Stimulated activated CD8-positive, alpha-beta memory T cell treated with anti-CD3 and anti-CD28 coated beads, Interleukin-12 subunit alpha, Interleukin-12 subunit beta, amount 100 ng/mL, for 1 hour (primary cell): ENCODE data around the gene SULT2A1.
"Not testable (repeated sequence)": the region's sequence is repeated elsewhere in the genome, so short reads cannot be mapped to it uniquely, and the experiment has no call there.

Experiments used
- DNase-seq: peaks from one replicate; pipeline ENCODE4 v3.0.0-alpha.2; 2020; ENCODE audit warnings: low read depth

SULT2A1 gene

DNA sequence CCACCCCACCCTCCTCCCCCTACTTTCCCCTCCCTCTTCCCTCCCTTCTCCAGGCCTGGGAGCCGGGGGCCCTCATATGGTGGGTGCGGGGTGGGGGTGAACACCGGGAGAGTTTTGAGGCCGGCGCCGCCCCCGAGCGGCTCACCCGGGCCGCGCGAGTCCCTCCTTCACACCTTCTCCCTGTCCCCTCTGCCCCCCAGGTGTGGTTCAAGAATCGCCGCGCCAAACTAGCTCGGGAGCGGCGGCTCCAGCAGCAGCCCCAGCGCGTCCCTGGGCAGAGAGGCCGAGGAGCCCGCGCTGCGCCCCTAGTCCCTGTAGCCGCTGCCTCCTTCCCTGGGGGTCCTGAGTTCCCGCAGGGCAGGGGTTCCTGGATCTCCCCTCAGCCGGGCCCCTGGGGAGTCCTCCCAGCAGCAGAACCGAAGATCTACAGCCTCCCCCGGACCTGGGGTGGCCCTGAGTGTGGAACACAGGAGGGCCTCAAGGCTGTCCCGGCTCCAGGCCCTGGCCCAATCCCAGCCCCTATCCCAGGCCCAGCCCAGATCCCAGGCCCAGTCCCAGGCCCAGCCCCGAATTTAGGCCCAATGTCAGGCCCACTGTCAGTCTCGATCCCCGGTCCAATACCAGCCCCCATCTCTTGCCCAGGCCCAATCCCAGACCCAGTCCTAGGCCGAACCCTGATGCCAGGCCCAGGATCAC lies 25.4 kb downstream of the SULT2A1 start:
- no peak for DNase-seq

DNA sequence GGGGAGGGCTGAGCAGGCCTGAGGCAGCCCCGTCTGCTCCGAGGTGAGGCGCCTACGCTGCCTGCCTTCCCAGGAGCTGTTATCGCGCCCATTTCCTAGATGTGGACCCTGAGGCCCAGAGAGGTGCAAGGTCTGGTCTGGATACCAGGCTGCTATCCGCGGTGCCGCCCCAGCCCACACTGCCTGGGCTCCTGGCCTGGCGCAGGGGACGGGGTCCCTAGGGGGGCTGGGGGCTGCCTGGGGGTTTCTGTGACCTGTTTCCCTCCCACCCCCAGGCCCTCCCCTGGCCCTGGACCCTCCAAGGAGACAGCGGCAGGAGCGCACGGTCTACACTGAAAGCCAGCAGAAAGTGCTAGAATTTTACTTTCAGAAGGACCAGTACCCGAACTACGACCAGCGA lies 26.3 kb downstream of the SULT2A1 start:
- not testable (repeated sequence) for DNase-seq

DNA sequence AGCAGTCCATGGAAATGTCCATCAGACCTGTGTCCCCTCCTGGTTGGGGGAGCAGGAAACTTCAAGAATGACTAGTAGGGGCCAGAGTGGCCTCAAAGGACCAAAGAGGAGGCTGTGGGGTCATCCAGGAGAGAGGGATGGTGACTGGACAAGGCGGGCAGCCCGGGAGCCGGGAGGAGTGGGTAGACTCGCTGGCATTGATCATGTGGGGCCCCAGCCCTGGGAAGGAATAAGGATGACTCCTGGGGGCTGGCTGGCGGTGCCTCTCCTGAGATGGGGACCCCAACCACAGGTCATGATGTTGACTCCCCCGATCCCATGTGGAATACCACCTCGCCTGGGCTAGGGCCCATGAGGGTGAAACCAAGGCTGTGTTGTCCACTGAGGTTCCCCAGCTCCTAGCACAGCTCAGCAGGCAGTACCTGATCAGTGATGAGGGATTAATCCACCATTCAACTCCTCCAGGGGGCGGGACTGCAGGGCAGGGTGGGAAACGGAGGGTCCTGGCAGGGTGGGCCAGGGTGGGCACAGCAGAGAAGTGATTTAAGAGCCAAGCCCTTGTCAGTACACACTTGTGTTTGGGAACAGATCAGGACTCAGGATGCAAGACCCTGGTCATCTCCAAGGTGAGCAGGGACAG lies 27.3 kb downstream of the SULT2A1 start, which contains the start of gene TPRX2:
TPRX2 (plus strand) TSS at position 590 of the 640 bp plus-strand sequence; CDS start at position 602, 12 bp downstream.
- DNase-seq: not testable (repeated sequence)

DNA sequence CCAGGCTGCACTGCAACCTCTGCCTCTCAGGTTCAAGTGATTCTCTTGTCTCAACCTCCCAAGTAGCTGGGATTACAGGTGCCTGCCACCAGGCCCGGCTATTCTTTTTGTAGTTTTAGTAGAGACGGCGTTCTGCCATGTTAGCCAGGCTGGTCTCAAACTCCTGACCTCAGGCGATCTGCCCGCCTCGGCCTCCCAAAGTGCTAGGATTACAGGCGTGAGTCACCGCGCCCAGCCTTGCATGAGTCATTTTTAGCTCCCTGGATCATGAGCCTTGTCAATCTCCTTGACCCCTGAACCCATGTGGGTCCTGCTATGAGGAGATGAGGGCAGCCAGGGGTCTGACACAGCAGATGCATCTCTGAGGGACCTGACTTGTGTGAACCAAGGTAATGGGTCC lies 27.9 kb downstream of the SULT2A1 start:
- not testable (repeated sequence) for DNase-seq

DNA sequence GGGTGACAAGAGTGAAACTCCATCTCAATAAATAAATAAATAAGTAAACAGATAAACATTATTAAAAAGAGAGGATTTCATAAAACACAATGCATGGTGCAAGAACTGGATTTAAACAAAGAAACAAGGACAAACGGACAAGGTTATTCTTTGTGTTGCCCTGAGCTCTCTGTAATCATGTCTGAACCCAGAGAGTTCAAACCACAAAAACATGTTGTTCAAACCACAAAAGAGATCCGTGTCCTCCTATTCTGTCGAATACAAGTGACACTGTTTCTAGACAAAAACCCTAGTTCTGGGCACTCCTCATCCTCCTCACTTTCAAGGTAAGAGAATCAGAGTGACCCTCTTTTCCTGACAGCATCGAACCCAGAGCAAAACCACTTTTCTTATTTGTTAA lies 31.7 kb downstream of the SULT2A1 start:
- no peak for DNase-seq

DNA sequence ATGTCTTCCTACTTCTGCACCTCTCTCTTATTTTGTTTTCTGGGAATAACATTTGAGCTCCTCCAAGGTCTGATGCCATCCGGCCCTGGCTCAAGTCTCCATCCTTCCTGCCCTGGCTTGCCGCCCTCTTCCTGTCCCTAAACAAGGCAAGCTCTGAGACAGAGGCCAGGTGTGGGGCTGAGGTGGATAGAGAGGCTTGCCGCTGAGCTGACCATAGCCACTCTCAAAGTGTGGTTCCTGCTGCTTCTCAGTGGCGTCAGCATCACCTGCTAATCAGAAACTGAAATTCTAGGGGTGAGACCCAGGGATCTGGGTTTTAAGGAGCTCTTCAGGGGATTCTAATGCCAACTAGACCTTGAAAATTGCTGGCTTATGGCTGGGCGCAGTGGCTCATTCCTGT lies 33.1 kb downstream of the SULT2A1 start:
- no peak for DNase-seq

DNA sequence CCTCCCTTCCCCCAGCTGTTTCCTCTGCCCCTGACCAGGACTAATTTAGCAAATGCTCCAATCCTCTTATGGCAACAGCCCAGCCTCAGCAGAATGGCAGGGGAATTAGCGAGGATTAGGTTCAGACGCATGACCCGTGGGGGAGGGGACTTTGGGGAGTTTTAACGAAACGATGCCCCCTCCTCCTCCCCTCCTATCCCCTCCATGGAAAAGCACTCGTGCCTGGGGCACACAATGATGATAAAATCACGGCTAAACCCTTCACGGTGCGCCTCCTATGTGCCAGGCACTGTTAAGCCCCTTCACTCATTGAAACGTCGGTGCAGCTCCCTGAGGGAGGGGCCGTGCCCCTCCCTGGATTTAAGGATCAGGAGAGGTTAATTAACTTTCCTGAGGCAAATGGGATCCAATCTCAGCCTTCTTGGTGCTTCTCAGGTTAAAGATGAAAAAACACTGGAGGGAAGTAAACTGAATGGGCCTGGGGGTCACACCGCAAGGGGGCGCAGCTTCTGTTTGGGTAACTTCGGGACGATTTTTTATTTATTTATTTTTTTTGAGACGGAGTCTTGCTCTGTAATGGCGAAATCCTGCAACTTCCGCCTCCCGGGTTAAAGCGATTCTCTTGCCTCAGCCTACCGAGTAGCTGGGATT lies 37.2 kb downstream of the SULT2A1 start:
- DNase-seq: no peak

DNA sequence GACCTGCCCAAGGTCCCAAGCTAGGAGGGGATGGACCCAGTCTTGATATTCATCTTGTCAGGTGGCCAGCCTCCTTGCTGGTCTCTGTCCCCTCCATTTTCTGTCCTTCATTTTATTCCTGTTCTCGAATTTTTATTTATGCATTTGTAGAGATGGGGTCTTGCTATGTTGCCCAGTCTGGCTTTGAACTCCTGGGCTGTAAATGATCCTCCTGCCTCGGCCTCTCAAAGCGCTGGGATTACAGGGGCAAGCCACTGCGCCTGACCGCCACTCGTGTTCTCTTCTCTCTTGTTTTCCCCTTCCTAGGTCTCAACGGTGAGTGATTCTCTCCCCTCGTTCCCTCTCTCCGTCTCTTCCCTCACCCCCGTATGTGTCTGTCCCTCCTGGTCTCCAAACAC lies 37.7 kb downstream of the SULT2A1 start:
- DNase-seq: no peak

DNA sequence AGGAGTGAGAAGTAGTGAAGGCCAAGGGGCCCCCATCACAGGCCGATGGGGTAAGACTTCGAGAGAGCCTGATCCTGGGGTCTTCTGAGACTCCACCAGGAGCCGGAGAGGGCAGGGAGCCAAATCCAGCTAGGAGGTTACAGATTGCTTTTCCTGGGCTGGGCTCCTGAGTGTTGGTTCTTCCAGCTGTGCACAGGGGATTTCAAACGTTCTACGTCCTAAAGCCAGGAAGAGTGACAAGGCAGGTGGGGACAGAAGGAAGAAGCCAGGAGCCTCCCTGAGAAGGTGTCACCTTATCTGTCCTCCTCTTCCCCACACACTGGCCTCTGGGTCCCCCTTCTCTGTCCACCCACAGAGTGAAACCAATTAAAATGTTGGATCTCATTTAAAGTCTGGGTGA lies 43.2 kb downstream of the SULT2A1 start:
- no peak for DNase-seq

DNA sequence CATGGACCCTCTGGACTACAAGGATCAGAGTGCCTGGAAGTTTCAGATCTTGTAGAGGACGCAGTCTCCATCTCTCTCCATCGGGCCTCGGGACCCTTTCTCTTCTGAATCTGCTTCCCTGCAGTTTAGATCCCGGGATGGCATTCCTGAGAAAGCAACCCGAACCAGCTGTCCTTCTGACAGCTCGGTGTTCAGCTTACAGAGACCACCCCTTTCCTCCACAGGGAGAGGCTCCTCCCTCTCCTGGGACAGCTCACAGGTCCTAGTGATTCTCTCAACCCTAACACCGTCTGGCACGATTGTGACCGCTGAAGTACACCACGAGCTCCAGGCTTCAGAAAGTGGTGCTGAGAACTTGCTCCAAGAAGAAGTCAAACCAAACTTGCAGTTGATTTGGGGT lies 46.2 kb downstream of the SULT2A1 start:
- no peak for DNase-seq

DNA sequence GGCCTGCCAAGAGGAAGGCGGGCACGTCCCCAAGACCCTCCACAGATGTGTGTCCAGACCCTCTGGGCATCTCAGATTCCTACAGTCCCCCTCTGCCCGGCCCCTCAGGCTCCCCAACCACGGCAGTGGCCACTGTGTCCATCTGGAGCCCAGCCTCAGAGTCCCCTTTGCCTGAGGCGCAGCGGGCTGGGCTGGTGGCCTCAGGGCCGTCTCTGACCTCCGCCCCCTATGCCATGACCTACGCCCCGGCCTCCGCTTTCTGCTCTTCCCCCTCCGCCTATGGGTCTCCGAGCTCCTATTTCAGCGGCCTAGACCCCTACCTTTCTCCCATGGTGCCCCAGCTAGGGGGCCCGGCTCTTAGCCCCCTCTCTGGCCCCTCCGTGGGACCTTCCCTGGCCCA lies 46.7 kb downstream of the SULT2A1 start:
- no peak for DNase-seq

DNA sequence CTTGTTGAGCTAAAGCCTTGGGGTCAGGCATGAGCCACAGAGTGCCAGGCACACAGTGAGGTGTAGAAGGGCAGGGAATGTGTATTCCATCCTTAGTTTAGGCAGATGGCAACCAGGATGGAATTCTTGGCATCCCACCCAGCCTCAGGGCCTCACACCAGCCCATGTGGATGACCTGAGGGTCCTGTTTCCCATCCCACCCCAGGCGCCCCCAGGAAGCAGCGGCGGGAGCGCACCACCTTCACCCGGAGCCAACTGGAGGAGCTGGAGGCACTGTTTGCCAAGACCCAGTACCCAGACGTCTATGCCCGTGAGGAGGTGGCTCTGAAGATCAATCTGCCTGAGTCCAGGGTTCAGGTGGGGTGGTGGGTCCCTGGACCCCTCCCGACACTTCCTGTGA lies 50.1 kb downstream of the SULT2A1 start:
- no peak for DNase-seq

DNA sequence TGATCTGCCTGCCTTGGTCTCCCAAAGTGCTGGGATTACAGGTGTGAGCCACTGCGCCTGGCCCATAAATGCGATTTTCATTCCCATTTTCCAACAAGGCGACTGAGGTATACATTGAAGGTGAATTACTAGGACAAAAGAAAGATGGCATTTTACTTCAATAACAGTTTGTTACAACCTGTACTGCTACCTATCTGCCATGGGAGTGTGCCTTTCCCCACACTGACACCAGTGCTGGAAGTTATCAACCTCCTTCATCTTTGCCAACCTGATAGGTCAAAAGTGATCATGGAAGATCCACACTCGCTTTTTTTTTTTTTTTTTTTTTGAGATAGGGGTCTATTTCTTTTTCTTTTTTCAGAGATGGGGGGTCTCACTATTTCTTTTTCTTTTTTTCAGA lies 53.4 kb downstream of the SULT2A1 start:
- DNase-seq: no peak

DNA sequence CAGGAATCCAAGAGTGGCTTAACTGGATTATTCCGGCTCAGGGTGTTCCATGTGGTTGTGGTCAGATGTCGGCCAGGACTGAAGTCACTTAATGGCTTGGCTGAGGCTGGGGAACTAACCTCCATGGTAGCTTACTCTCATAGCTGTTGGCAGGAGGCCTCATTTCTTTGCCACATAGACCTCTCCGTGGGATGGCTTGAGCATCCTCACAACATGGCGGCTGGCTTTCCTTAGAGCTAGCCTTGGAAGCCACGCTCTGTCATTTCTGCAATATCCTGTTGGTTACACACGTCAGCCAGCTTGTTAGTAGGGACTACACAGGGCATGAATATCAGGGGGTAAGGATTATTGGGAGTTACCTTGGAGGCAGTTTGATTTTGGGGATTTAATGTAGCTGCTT lies 59.3 kb downstream of the SULT2A1 start:
- no peak for DNase-seq

DNA sequence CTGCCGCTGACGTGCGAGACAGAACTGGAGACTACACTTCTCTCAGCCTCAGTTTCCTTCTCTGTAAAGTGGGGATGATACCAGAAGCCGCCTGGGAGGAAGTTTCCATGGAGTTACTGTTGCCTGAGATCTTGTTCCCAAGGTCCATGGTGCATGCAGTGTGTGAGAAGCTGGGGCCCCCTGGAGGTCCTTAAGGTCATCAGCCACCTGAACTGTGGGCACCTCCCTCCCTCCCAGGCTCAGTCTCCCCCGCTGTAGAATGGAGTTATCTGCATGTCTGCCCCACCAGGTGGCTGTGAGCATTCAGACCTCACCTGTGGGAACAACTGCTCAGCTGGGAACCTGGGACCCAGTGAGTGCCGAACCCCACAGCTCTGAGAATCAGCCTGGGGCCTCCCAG lies 61.7 kb downstream of the SULT2A1 start:
- no peak for DNase-seq

DNA sequence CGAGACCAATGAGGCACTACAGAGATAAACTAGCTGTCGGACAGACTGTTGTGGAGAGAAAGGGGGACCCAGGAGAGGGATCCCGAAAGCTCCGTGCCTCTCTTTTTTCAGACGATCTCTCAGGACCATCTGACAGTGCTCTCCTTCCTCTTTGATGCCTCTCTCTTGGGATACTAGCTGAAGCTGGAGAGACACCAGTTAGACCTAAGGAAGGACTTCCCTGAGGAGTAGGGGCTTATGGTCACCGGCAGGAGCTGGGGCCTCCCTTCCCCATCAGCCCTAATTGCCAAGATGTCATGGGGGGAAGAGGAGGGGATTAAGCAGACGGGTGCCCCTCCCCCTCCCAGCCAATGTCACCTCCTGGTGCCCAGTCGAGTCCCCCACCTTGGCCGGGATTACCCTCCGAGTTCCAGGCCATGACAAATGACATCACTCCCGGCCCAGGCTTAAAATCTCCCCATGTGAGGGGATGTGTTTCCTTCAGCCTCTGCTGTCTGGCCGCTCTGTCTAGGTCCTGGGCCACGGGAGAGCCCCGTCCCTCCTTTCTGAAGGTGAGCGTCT lies 64.6 kb downstream of the SULT2A1 start, which contains the start of gene CRX:
CRX (plus strand) TSS at position 478 of the 561 bp plus-strand sequence. CDS start 12,507 bp downstream, outside the sequence.
- no peak for DNase-seq
